BJ (cell line): ENCODE data around the gene OGDH. TPM values are rescaled to one million over a fixed set of nuclear protein-coding genes. Genes with fewer than 3 reads are reported as not detected.

ENCODE experiments used
- CTCF ChIA-PET: fragments of 350-600 bp; formaldehyde crosslinking; extraction: SDS; loops from one replicate; lab custom pipeline; 2021; ENCODE audit warnings: antibody characterized with exemption, inconsistent platforms; lab: Yijun Ruan, JAX
- POLR2A ChIA-PET: fragments of 300-600 bp; sonication (Branson Sonifier 250); formaldehyde crosslinking; extraction: SDS; loops from one replicate; lab custom pipeline; 2021; ENCODE audit warnings: antibody characterized with exemption; lab: Charles Lee
- DNase-seq: peaks from one replicate; pipeline ENCODE4 v3.0.0-alpha.2; 2011; ENCODE audit warnings: low read depth
- H3K27me3 ChIP-seq: 2 replicates; pipeline ENCODE4 v1.6.0; 2011; ENCODE audit warnings: low read length; ENCODE audit not compliant: control insufficient read depth, insufficient read depth
- H3K36me3 ChIP-seq: 2 replicates; pipeline ENCODE4 v1.5.1; 2011; ENCODE audit warnings: low read length; ENCODE audit not compliant: control insufficient read depth, insufficient read depth
- H3K4me3 ChIP-seq: 2 replicates; pipeline ENCODE4 v1.5.1; 2011; ENCODE audit warnings: low read depth, mild to moderate bottlenecking, control low read depth, low read length
- CTCF ChIP-seq: IDR thresholded peaks from 2 replicates; pipeline ENCODE4 v1.5.1; 2011; ENCODE audit warnings: low read depth, mild to moderate bottlenecking, control low read depth, inconsistent platforms, low read length, moderate library complexity; ENCODE audit not compliant: insufficient read depth
- polyA plus RNA-seq: library from polyadenylated mRNA; depleted of rRNA; stranded (reverse); fragments of >200 nt; gene quantifications from 2 replicates; pipeline ENCODE4 v1.2.3, GENCODE V29; 2011

OGDH gene
- polyA plus RNA-seq, 1 experiment, result 51.3 TPM

DNA sequence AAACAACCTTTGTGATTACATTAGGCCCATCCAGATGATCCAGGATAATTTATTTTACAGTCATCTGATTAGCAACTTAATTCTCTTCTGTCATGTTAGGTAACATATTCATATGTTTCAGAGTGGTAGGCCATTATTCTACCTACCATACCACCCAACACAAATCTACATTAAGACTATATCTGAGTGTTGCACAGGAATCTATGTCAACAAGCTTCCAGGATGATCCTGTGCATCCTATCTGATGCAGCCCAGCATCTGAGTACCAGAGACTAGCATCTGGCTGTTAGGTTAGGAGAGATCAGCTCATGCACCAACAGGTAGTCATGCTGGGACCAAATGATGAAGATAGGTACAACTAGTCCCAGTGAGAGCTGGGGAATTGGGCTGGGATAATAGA is 31.4 kb upstream of the OGDH start:
- POLR2A ChIA-PET, result no interaction called here
- no peaks in the 10 kb centered on the region for H3K27me3 ChIP-seq

GRCh38 chr7:44576228-44576627 is 30.2 kb upstream of the OGDH start:
- peaks cover 15% of the 10 kb centered on the region for H3K36me3 ChIP-seq
- TF ChIP-seq CTCF, result no peak
- POLR2A ChIA-PET, result interaction anchor here (0.6 kb wide), 1 partner anchor 531 kb away, joined by 3 read pairs; no protein-coding TSS in a partner anchor

More for the DNA sequence above, 31.4 kb upstream of the OGDH start:
- no peak for DNase-seq
- TF ChIP-seq CTCF, result no peak
- H3K36me3 ChIP-seq, result peaks cover 23% of the 10 kb centered on the region
- no peak overlapping the region for H3K4me3 ChIP-seq
- CTCF ChIA-PET, result interaction anchor here (1.0 kb wide), 1 partner anchor 10 kb away, joined by 5 read pairs; no protein-coding TSS in a partner anchor

DNA sequence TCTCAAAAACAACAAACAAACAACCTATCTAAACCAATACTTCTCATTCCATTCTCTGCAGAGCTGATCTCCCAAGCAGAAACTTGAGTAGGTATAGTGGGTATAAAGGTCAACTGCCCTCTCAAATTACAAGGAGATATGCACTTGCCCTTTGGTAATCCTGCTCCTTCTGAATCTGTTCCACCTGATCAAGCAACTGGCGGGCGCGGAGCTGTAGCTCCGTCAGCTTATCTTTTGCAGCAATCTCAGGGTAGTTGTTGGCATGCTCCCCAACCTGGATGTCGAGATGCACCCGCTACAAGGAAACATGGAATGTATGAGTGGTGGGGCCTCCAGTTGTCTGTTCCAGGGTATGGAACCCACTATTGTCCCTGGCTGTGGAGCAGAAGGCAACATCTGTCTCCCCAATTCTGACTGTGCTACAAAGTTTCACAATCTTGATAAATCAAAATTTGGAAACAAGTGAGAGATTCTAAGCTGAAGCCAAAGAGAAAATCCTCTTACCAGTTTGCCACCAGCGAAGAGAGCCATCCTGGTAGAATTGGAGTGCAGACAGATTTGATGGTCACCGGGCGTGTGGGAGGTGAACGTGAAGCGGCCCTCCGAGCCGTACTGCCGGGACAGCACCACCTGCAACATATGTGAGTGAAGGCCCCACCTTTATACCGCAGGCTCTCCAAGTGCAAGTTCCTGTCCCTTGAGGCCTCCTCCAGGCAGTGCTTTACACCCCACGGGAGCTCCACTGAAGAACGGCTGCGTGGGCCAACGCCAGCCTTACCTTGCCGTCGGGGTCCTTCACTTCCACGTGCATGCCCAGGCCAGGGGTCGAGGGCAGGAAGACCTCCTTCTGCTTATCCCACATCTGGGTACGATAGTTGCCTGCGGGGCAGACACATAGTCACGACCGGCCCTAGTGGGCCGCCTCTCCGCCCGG is 25.2 kb upstream of the OGDH start:
- Histone ChIP-seq H3K27me3 (no peaks in the 10 kb centered on the region), H3K4me3 (peak overlapping the region; percentile 98), H3K36me3 (peaks cover 6% of the 10 kb centered on the region)
- POLR2A ChIA-PET, result interaction anchor here (0.9 to 1.0 kb wide), 2 partner anchors 166 to 265 kb away, joined by 3 read pairs; no protein-coding TSS in a partner anchor
- TF ChIP-seq CTCF, result no peak
- no peak for DNase-seq
- CTCF ChIA-PET, result interaction anchor here (0.9 to 4.2 kb wide), 4 partner anchors 16 to 340 kb away, joined by 3 to 18 read pairs (median 4); partner anchors contain the start of gene H2AZ2

More at GRCh38 chr7:44576228-44576627, 30.2 kb upstream of the OGDH start:
- Histone ChIP-seq H3K27me3 (no peaks in the 10 kb centered on the region), H3K4me3 (no peak overlapping the region)
- no peak for DNase-seq
- CTCF ChIA-PET, result interaction anchor here (1.2 kb wide), 1 partner anchor 11 kb away, joined by 5 read pairs; no protein-coding TSS in a partner anchor

GRCh38 chr7:44581879-44582603 is 24.4 kb upstream of the OGDH start, which contains the start of gene TMED4:
Gene TMED4, minus strand, starts transcription at chr7:44582231. Its CDS starts 25 bp downstream, at chr7:44582206.
- POLR2A ChIA-PET, result interaction anchor here (0.6 to 1.4 kb wide), 4 partner anchors 8 to 407 kb away, joined by 3 to 6 read pairs (median 3); no protein-coding TSS in a partner anchor
- TF ChIP-seq CTCF, result no peak
- H3K4me3 ChIP-seq, result peak within 1 kb of the TSS; percentile 98
- H3K36me3 ChIP-seq, result peaks cover 6% of the 10 kb centered on the region
- no peaks in the 10 kb centered on the region for H3K27me3 ChIP-seq
- DNase-seq, result peak; percentile 92
- CTCF ChIA-PET, result interaction anchor here (0.9 to 4.2 kb wide), 5 partner anchors 17 to 341 kb away, joined by 3 to 18 read pairs (median 3); no protein-coding TSS in a partner anchor
